ENCODE data around the gene CCDC122.

DNA sequence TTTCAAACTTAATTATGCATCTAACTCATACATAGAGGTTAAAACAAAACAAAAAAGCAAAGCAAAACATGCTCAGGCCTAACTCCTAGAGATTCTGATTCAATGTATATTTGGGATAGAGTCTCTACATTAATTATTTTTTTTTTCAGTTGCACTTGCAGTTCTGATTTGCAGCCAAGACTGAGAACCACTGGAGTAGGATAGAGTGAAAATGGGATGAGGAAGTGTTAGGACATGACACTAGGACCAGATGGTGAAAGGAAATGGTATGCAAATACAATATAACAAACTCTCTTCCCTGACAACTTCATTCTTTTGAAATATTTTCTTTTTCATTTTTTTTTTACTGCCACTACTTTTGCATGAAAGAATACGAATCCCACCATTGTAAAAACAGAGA lies 1.8 kb downstream of the CCDC122 start:
- no peak for TF ChIP-seq HMGN3 (IDR thresholded peaks at IDR 0.05; ENCODE audit: borderline replicate concordance, extremely low read depth, insufficient read length, low read depth, low read length)
- no peak for TF ChIP-seq BRCA1 (IDR thresholded peaks at IDR 0.05)
- no peak for TF ChIP-seq BRCA1 (CRISPR knock-in tag; IDR thresholded peaks at IDR 0.05)
- TF ChIP-seq CEBPB (tag; IDR thresholded peaks at IDR 0.05), result no peak
- TF ChIP-seq SMARCC2 (IDR thresholded peaks at IDR 0.05; ENCODE audit: low read depth), result no peak
- no peak for TF ChIP-seq ZBED1 (IDR thresholded peaks at IDR 0.05)
- no peak for TF ChIP-seq SAFB2 (IDR thresholded peaks at IDR 0.05; ENCODE audit: borderline replicate concordance, low read depth, low read length, severe bottlenecking)
- TF ChIP-seq RCOR1 (IDR thresholded peaks at IDR 0.05; ENCODE audit: borderline replicate concordance in 1 of 2, low read depth in 2 of 2, low read length in 2 of 2), result no peak
- TF ChIP-seq MAFK (IDR thresholded peaks at IDR 0.05; ENCODE audit: low read length), result no peak
- no peak for TF ChIP-seq MXI1 (IDR thresholded peaks at IDR 0.05; ENCODE audit: low read depth, low read length)
- no peak for TF ChIP-seq SUPT5H (IDR thresholded peaks at IDR 0.05)
- TF ChIP-seq ZNF707 (CRISPR knock-in tag; conservative IDR thresholded peaks at IDR 0.05), result no peak
- TF ChIP-seq, protein P1, sequence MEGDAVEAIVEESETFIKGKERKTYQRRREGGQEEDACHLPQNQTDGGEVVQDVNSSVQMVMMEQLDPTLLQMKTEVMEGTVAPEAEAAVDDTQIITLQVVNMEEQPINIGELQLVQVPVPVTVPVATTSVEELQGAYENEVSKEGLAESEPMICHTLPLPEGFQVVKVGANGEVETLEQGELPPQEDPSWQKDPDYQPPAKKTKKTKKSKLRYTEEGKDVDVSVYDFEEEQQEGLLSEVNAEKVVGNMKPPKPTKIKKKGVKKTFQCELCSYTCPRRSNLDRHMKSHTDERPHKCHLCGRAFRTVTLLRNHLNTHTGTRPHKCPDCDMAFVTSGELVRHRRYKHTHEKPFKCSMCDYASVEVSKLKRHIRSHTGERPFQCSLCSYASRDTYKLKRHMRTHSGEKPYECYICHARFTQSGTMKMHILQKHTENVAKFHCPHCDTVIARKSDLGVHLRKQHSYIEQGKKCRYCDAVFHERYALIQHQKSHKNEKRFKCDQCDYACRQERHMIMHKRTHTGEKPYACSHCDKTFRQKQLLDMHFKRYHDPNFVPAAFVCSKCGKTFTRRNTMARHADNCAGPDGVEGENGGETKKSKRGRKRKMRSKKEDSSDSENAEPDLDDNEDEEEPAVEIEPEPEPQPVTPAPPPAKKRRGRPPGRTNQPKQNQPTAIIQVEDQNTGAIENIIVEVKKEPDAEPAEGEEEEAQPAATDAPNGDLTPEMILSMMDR (IDR thresholded peaks at IDR 0.05 in 2 of 3, conservative IDR thresholded peaks at IDR 0.05 in 1 of 3; ENCODE audit: insufficient read depth in 2 of 3, low read depth in 1 of 3, low read length in 3 of 3), result no peak
- TF ChIP-seq, protein P2, sequence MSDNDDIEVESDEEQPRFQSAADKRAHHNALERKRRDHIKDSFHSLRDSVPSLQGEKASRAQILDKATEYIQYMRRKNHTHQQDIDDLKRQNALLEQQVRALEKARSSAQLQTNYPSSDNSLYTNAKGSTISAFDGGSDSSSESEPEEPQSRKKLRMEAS (CRISPR knock-in tag; IDR thresholded peaks at IDR 0.05), result no peak
- no peak for TF ChIP-seq ZNF274 (IDR thresholded peaks at IDR 0.05; ENCODE audit: borderline replicate concordance, low read depth, low read length)

Data from K562 (cell line).